ENCODE data around the gene SF3A2.

The SF3A2 gene

DNA sequence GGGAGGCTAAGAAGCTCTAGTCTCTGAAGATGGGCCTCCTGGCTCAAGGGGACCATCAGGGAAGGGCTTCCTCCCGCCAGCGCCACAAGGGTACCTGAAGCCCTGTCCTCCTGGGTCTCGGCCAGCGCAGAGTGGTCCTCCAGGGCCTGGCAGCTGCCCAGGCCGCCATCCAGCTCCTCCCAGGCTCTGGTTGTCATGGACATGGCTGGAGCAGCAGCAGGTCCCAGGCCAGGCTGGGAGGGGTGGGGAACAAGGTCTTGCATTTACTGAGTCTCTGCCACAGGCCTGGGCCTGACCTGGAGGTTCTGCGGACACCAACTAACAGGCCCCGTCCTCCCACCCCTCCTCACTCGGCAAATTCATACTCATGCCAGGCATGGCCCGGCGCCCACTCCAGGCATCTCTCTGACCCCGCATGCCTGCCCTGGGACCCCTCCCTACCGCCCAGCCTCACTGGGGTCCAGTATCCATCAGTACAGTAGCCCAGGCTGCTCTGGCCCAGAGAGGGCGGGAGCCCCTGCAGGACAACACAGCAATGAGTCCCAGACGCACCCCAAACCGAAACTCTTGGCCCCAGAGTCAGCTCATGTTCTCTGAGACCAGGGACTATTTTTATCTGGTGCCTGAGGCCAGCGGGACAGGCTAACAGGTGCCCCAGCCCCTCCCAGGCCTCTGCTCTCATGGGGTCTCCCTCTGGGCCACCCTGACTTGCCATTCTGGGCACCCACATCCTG lies 18.7 kb downstream of the SF3A2 start:
- DNase-seq = no peak

DNA sequence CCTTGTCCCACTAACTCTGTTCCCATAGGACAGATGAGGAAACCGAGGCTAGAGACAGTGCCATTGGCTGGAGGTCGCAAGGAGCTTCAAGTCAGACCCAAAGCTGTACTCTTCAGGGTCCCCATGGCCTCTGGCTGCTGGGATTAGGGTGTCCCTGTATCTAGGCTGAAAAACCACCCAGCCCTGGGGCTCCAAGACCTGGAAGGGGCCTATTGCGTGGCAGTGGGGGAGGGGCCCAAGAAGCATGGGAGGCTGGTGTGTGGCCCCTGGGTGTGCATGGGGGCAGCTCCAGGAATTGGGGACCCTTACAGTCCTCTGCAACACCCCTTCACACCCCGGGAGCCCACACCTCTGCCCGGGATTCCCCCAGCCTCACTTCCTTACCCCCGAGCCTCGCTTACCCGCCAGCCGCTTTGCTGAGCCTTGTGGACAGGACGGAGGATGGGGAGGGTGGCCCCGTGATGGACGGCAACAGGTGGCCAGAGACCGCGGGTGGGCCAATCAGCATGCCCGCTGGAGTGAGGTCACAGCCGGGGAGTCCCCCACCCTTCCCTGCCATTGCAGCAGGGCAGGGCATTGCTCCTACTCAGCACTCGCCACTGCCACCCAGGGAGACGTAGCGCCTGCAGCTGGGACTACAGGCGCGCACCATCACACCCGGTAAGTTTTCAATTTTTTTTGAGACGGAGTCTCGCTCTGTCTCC lies 19.5 kb downstream of the SF3A2 start, which contains the start of gene JSRP1:
JSRP1 (minus strand) TSS at position 436 of the 704 bp plus-strand sequence. CDS start 1,103 bp downstream, outside the sequence.
- no peak for DNase-seq

DNA sequence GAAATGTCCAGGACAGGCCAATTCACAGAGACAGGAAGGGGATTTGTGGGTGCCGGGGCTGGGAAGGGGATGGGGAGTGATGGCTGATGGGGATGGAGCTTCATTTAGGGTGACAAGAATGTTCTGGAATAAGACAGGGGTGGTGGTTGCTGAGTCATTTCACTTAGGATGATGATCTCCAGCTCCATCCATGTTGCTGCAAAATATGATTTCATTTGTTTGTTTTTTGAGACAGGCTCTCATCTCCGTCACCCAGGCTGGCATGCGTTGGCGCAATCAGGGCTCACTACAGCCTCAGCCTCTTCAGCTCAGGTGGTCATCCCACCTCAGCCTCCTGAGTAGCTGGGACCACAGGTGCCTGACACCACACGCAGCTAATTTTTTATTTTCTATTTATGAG lies 22.7 kb downstream of the SF3A2 start:
- DNase-seq = no peak

DNA sequence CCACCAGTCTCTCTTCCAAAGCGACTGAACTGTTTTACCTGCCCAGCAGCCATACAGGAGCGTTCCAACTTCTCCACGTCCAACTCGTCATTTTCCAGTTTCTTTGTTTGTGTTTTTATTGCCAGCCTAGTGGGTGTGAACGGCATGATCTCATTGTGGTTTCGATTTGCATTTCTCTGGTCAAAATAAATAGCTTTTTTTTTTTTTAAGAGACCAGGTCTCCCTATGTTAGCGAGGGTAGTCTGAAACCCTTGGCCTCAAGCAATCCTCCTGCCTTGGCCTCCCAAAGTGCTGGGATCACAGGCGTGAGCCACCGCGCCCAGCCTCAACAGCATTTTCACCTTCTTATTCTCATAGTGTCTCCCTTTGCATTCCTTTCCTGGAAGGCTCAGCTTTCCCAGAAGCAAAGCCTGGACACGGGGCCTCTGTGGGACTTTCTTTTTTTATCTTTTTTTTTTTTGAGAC lies 23.7 kb downstream of the SF3A2 start:
- peak; percentile 3 for DNase-seq

DNA sequence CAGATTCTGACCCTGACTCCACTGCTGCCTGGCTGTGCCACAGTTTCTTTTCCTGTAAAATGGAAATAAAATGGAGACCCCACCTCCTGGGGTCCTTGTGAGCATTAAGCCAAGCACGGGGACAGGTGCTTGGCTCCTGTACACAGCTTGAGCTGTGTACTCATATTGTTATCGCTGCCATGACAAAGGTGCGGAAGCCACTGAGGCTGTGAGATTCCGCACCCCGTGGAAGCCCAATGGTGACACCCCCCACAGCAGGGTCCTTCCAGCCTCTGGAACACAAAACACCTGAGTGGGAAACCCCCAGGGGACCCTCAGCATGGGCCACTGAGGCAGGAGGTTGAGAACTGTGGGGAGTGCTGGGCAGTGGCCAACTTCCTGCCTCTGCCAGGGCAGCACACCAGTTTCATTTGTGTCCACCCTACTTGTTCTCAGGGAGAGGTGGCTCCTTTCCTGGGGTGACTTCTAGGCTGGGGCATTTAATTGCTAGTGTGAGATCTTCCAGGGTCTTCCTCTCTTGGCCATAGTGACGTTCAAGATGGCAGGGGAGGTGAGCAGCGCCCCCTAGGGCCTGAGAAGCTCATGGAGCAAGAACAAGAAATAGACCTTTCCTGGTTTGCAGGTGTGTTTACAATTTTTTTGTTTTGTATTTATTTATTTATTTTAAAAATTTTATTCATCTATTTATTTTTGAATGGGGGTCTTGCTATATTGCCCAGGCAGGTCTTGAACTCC lies 25.0 kb downstream of the SF3A2 start:
- peak; percentile 74 for DNase-seq

DNA sequence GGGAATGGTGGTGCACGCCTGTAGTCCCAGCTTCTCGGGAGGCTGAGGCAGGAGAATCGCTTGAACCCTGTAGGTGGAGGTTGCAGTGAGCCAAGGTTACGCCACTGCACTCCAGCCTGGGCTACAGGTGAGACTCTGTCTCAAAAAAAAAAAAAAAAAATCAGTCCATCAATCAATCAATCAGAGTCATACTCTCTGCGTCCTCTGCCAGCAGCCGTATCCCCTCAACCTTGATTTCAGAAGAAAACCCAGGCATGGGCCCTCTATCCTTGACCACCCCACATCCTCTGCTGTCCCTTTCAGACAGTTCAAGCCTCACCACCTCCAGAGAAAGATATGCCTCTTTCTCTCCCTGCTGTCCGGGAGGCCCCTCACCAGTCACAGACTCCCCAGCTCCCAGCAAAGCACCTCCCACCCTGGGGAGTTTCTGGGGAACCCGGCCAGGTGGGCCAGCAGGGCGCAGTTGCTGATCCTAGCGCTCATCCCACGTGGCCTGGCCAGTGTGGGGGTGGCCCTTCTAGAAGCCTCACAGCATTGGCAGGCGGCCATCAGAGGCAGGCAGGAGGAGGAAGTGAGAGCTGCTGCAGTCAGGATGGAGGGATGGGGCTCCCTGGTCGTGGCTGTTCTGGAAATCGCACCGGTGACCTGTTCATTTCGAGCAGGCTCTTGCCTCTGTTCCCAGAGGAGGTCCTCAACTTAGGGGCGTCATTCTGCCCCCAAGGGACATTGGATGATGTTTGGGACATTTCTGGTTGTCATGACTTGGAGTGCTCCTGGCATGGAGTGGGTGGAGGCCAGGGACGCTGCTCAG lies 29.8 kb downstream of the SF3A2 start:
- DNase-seq = peak; percentile 58

DNA sequence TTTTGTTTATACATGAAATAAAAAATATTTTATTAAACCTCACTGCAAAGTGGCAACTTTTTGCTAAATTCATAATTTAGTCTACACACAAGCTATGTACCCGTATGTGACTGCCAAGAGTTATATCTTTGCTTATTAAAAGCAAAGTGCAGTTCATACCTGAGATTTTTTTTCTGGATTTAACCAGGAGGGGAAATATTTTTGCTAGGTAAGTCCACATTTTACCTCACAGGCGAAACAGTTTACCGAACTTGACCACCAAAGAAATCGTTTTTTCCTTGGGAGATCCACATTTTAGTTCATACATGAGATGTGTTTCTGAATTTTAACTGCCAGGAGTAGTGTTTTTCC lies 31.8 kb downstream of the SF3A2 start:
- no peak for DNase-seq

DNA sequence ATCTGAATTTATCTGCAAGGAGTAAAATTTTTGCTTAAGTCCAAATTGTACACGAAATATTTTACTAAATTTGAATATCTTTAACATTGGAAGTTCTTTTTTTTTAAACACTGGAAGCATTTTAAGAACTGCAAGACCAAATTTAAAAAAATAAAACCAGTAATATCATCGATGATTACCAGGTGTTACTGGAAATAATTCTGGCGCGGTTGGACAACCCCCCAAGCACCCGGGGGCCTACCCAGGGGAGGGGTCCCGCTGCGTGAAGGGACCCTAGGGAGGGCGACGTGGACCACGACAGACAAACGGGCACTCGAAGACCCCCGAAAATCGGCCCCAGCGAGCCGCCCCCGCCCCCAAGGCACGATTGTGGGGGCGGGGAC lies 32.2 kb downstream of the SF3A2 start:
- DNase-seq = no peak

DNA sequence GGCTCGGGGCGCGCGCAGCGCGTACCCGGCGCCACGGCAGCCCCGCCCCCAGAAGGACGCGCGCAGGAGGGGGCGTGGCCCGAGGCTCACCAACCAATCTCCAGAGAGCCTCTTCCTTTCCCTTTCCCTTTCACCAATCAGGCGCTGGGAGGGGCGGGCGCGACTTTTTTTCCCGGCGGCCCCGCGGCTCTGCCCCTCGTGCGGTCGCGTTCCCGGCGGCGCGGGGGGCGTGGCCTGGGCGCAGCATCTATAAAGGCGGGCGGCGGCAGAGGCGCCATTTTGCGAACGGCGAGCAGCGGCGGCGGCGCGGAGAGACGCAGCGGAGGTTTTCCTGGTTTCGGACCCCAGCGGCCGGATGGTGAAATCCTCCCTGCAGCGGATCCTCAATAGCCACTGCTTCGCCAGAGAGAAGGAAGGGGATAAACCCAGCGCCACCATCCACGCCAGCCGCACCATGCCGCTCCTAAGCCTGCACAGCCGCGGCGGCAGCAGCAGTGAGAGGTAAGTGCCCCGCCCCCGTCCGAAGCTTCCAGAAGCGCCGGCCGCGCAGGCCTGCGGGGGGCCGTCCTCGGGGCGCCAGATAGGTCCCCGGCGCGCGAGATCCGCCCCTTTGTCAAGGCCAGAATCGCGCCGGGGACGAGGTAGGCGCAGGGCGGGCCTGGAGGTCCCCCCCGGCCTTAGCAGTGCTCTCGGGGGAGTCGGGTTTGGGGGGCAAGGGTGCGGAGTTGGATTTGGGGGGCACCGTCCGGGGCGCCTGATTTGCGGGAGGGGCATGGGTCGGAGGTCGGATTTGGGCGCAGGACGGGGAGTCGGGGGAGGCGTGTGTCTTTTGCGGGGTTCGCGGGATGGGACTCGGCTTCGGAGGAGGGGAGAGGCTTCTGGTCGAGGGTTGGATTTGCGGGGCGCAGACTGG lies 32.9 kb downstream of the SF3A2 start:
- peak; percentile 98 for DNase-seq

DNA sequence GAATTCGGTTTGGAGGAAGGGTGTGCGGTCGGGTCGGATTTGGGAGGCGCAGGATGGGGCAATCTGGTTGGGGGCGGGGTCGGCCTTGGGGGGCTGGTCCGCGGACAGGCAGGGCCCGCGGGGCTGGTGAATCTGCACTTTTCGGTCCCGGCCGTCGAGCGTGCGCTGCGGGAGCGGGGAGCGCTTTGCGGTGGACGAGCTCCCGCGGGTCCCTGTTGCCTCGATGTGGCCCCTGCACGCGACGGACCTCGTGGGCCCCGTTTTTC lies 33.5 kb downstream of the SF3A2 start:
- DNase-seq = peak; percentile 55

DNA sequence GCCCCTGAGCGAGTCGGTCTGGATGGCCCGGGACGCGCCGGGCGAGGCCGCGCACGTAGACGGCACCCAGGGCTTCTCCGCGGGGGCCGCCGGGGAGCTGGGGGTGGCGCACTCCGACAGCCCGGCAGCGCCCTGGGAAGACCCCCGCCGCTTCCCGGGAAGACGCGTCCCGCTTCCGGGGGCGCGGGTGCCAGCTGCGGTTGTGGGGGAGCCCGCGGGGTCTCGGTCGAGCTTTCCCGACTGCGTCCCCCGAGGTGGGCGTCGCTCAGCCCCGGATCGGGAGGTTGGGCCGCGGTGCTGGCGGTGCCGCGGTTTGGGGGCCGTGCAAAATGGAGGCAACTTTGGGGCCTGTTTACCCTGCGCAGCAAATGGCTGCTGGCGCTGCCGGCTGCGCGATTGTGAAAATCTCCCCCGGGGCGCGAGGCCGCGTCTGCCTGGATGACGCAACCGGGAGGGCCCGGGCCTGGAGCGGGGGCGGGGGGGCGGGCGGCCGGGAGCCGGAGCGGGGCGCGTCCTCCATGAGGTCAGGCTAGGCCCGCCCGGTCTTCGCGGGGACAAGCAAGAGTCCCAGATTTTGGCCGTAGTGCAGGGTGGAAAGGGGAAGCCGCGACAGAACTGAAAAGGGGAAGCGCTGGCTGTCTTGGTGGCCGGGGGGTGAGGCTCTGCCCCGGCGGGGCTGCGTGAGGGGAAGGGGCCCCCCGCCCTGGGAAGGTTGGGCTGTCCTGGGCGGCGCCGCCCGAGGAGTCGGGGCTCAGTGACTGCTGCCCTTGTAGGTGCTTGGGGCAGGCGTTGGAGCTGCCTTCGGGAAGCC lies 34.0 kb downstream of the SF3A2 start:
- peak; percentile 79 for DNase-seq

DNA sequence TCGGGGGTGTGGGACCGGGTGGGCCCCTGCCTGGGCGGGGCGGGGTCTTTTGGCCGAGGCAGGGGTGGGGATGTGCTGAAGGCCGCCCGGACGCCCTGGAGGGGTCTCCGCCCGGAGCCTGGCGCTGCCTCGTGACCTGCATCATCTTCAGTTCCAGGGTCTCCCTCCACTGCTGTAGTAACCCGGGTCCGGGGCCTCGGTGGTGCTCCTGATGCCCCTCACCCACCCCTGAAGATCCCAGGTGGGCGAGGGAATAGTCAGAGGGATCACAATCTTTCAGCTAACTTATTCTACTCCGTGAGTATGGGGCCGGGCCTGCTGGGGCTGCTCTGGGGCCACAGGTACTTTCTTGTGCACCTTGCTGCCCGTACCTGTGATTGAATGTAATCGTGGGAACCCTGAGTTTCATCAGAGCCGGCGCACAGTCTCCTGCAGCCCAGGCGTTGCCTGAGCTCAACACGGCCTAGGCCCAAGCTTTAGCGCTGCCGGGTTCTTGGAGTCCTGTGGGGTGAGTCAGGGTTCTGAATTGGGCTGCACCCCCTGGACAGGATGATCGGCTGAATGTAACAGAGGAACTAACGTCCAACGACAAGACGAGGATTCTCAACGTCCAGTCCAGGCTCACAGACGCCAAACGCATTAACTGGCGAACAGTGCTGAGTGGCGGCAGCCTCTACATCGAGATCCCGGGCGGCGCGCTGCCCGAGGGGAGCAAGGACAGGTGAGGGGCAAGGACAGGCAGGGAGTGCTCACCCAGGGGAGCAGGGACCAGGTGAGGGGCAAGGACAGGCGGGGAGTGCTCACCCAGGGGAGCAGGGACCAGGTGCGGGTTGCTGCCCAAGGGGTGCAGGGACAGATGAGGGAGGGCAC lies 34.8 kb downstream of the SF3A2 start:
- peak; percentile 41 for DNase-seq

DNA sequence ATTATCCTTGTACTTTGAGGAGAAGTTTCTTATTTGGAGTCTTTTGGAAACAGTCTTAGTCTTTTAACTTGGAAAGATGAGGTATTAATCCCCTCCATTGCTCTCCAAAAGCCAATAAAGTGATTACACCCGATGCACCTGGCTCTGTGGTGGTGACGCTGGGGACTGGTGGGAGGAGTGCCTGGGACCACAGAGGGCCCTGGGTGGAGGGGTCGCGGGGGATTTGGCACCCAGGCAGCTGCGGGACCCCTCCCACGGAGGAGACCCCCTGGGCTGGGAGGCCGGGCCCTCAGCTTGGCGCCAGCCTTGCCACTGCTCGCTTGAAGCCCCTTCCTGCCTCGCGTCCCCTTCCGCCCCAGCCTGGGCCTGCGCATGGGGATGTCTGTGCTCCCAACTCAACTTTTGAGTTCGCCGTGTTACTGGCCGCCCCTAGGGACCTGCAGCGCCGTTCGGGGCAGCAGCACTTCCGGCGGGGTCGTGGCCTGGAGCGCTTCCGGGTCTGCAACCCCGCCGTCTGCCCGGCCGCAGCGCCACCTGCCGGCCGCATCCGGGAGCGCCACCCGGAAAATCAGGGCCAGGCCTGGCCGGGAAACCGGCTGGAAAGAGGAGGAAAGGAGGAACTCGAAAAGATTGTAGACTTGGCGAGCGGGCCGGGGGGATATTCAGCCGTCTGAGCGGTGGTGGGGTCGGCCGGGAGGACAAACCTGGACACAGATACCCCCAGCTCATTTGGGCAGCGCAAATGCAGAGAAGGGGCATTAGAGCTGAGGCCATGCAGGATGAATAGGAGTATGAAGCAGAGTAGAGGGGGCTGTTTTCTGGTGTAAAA lies 36.9 kb downstream of the SF3A2 start:
- peak; percentile 78 for DNase-seq

DNA sequence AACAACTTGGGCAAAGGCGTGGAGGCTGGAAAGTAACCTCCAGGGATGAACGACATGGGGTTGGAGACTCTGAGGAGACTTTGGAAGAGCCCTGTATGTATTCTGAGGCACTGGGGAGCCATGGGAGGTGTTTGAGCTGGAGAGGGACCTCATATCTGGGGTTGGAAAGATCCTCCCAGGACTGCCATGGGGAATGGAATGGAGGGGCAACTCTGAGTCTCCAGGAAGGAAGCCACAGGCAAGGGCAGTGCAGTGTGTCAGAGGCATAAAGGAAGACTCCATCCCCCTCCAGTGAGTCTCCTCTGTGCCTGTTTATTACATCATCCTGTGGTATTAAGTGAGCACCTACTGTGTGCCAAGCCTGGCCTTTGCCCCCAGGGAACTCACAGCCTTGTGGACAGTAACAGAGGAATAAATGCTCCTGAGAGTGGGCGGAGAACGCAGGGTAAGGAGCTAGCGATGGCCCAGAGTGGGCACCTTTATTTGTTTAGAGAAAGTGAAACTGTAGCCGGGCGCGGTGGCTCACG lies 37.6 kb downstream of the SF3A2 start:
- DNase-seq = no peak

DNA sequence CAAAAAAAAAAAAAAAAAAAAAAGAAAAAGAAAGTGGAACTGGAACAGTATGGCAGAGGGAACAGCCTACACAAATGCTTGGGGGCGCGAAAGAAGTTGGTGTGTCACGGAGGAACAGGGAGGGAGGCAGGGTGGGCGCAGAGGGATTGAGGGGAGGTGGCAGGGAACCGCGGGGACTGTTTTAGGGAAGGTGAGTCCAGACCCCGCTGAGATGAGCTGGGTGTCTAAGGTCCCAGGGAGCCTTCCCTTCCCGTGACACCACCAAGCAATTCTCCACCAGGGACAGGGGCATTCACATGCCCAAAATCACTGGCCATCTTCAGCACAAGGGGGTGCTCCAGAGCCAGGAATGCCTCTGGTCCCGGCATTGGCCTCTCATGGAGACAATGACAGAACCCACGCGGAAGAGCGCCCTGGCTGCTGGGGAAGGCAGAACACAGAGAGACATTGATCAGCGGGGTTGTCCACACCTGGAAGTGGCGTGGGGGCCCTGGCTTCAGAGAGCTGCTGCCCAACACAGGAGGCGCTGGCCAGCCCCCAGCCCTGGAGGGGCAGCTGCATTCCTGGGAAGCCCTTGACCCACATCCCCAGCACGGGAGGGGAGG lies 38.4 kb downstream of the SF3A2 start:
- DNase-seq = peak; percentile 63

DNA sequence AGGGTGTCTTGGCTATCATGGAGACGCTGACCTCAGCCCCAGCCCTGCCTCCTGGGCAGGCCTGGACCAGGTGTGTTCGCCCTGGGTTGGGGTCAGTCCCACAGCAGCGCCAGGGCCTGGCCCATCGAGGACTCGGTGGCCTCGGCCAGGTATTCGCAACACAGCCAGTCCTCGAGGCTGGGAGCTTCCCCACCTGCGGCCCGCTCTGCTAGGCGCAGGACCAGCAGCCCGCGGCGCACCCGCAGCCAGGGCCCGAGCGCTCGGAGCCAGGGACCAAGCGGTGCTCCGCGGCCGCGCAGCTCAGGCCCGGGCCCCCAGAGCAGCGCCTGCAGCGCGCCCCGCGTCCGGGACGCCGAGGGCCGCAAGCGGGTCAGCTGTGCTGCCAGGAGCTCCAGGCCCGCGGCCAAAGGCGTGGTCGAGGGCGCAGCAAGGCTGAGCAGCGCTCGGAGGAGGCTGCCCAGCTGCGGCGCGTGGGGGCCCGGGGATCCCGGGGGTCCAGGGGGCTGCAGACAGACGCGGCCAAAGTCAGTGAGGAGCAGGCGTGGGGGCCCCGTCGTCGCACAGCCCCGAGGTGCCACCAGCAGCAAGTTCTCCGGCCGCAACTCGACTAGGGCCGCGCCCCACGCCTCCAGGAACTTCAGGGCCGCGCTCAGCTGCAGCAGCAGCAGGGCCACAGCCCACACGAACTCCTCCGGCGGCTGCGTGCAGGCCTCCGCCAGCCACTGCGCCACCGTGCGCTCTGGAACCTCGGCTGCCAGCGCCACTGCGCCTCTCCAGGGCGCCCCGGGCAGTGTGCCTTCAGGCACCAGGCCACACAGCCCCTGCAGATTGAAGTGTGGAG lies 39.2 kb downstream of the SF3A2 start:
- DNase-seq = no peak

DNA sequence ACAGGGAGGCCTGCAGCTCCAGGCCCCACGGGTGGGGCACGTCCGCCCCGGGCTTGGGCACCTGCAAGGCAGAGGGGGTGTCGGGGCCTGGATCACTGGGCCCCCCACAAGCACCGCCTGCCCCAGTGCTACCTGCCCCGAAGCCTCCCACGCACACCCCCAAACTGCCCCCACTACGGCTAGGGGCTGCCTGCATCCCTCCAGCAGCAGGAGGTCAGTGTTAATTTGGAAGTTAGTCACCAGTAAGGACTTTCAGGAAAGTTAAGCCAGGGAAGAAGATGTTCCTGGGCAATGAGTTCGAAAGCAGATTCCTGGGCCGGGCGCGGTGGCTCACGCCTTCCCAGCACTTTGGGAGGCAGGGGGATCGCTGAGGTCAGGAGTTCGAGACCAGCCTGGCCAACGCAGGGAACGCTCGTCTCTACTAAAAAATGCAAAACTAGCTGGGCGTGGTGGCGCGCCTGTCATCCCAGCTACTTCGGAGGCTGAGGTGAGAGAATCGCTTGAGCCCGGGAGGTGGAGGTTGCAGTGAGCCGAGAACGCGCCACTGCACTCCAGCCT lies 39.9 kb downstream of the SF3A2 start:
- no peak for DNase-seq

Data from CD4-positive, alpha-beta T cell treated with Interleukin-17A for 4 hours (primary cell).